HG02981 (cell line): ENCODE measurements around the gene ROMO1.
"Not testable (repeated sequence)": the region's sequence is repeated elsewhere in the genome, so short reads cannot be mapped to it uniquely, and the experiment has no call there.

ENCODE experiments used
- ATAC-seq: cut with Tn5 transposase; IDR thresholded peaks from one replicate; pipeline ENCODE4 v1.9.1; 2021; ENCODE audit warnings: mild to moderate bottlenecking, moderate library complexity; ENCODE audit not compliant: unreplicated experiment

The ROMO1 gene

DNA sequence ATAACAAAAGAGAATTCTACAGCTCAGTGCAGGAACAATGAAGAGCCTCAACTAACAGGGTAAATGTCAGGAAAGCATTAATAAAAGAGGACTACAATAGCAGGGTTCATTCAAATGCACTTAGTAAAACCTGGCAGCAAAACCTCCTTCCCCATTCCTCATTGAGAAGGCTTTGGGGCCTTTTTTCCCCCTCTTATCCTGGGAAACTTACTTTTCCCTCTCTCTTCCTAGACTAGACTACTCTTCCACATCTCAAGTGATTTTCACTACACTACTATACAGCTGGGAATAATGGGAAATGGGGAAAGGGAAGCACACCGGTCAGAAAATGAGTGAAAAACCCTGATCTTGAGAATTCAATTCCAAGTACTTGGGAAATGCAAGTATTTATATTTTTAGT, 10.1 kb downstream of the ROMO1 start:
- no peak for ATAC-seq

DNA sequence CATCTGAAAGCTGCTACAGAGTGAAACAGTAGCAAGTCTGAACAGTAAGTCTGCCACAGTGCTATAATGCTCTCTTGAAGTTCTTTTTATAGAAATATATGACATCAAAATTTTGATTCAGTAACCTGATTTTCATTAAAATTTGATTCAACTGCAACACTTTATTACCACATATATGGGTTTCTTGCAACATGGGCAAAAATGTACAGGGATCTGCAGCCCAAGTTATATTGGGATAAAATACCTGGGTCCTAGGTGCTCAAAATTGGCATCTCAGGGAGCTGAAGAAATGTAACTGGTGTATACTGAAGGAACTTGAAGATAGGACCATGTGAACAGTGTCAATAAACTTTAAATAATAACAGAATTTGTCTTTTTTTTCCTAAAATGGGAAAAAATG, 10.8 kb downstream of the ROMO1 start:
- no peak for ATAC-seq

DNA sequence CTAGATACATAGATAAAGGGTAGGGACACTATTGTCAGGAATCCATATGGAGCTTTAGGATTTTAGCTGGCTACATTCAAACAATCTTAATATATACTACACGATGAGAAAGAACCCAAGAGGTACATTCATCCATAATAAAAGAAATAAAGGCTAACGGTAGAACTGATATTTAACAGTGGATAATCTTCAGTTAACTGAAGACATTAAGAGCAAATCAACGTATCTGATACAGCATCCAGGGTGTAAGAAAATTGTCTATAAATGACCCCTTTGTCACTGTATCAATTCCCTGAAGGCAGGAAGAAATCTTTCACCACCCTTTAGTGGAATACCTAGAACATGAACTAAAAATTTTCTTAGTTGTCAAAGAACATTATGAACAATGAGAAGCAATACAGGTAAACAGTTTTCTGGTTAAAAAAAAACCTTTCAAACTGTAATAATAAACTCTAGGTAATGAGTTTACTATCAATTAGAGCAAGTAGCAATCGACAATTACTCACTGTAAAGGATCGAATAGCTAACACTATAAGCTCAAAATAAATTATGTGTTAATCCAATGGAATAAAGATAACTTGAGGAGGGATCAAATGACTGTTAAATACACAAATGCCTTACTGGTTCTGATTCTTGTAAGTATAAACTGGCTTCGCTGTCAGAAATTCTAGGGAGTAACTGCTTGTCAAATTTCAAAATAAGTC, 11.8 kb downstream of the ROMO1 start:
- no peak for ATAC-seq

DNA sequence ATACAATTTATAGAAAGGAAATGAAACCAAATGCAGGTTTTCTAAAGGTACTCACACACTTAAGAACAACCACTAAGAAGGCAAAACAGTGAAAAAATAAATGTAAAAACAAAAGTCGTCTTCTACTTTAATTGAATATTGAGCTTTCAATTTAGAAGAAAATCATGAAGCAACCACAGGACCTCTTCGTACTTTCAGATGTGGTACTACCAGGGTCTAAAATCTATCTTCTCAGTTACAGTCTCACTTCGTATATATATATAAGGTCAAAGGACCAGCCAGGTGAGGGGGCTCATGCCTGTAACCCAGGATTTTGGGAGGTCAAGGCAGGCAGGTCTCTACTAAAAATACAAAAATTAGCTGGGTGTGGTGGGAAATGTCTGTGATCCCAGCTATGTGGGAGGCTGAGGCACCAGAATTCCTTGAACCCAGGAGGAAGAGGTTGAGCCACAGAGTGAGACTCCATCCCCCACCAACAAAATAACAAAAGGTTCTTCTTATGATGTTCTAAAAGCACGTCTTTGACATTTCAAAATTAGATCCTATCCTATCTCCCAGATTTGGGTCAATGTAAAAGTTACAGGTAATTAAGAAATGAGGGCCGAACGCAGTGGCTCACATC, 12.5 kb downstream of the ROMO1 start:
- no peak for ATAC-seq

DNA sequence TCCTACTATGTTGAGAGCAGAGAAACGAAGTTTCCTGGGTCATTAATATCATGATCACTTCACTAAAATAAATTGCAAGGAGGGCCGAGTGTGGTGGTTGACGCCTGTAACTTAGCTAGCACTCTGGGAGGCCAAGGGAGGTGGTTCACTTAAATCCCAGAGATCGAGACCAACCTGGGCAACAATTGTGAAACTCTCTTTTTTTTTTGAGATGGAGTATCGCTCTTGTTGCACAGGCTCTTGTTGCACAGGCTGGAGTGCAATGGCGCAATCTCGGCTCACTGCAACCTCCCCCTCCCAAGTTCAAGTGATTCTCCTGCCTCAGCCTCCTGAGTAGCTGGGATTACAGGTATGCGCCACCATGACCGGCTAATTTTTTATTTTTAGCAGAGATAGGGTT, 13.9 kb downstream of the ROMO1 start:
- ATAC-seq: not testable (repeated sequence)

DNA sequence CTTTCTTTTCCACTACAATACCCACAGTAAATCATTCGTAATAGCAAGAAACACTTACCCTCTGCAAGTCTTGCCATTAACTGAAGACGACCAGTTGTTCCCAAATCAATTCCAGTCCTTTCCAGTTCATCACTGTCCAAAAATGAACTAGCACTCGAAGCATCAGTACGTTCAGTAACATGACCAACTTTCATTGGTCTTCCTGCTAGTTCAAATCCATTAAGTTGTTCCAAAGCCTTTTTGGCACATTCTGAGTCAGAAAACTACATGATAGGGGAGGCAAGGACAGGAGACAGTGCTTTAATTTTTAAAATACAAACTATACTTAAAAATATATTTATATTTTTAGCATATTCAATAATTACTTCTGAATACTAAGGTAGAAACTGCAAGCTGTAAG, 14.9 kb downstream of the ROMO1 start:
- no peak for ATAC-seq

DNA sequence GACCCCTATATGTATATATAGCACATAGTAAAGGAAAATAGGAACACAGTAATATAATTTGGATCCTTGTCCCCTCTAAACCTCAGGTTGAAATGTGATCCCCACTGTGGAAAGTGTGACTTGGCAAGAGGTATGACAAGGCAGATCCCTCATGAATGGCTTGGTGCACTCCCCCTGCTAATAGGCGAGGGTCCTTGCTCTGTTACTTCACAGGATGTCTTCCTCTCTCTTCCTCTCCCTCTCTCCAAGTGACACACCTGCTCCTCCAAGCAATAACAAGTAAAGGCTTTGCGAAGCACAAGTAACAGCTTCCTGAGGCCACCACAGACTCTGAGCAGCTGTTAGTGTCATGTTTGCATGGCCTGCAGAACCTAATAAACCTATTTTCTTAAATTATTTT, 16.4 kb downstream of the ROMO1 start:
- ATAC-seq: no peak

DNA sequence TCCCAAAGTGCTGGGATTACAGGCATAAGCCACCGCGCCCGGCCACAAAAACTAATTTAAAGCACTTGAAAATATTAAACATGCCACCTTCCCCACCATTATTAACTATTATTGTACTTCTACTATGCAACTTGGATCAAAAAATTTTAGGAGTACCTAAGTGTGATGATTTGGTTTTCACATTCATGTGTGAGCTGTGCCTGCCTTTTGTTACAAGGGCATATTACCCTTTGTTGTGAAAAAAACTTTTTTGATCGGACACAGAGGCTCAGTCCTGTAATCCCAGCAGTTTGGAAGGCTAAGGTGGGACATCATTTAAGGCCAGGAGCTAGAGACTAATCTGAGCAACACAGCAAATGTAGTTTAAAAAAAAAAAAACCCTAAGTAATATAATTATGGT, 17.1 kb downstream of the ROMO1 start:
- no peak for ATAC-seq

DNA sequence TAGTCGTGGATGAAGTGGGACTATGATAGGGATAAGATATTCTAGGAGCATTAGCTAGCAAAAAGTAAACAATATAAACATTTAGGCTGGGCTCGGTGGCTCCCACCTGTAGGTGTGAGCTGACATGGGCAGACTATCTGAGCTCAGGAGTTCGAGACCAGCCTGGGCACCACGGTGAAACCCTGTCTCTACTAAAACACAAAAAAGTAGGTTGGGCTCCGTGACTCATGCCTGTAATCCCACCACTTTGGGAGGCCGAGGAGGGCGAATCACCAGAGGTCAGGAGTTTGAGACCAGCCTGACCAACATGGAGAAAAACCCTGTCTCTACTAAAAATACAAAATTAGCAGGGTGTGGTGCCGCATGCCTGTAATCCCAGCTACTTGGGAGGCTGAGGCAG, 19.1 kb downstream of the ROMO1 start:
- ATAC-seq: not testable (repeated sequence)

DNA sequence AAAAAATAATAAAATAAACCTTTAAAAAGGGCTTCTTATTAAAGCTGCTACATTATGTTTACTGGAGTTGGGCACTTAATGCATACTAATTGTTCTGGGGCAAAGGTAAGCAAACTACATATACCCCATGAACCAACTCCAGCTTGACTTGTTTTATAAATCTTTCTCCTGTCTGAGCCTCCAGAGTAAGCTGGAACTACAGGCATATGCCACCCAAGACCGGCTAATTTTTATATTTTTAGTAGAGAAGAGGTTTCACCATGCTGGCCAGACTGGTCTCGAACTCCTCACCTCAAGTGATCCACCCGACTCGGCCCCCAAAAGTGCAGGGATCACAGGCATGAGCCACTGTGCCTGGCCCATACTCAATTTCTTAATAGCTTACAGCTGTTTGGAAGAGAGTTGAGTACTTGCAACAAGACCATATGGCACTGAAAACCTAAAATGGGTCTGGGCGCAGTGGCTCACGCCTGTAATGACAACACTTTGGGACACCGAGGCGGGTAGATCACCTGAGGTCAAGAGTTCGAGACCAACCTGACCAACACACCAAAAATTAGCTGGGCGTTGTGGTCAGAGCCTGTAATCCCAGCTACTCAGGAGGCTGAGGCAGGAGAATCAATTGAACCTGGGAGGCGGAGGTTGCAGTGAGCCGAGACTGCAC, 19.9 kb downstream of the ROMO1 start:
- ATAC-seq: no peak

DNA sequence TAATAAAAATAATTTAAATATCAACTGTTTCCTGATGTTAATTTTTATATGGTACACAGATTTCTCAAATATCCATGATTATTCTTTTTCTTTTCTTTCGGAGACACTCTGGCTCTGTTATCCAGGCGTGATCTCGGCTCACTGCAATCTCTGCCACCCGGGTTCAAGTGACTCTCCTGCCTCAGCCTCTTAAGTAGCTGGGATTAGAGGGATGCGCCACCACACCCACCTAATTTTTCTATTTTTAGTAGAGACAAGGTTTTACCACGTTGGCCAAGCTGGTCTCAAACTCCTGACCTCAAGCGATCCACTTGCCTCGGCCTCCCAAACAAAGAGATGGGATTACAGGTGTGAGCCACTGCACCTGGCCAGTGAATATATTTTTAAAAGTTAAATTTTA, 20.5 kb downstream of the ROMO1 start:
- no peak for ATAC-seq

DNA sequence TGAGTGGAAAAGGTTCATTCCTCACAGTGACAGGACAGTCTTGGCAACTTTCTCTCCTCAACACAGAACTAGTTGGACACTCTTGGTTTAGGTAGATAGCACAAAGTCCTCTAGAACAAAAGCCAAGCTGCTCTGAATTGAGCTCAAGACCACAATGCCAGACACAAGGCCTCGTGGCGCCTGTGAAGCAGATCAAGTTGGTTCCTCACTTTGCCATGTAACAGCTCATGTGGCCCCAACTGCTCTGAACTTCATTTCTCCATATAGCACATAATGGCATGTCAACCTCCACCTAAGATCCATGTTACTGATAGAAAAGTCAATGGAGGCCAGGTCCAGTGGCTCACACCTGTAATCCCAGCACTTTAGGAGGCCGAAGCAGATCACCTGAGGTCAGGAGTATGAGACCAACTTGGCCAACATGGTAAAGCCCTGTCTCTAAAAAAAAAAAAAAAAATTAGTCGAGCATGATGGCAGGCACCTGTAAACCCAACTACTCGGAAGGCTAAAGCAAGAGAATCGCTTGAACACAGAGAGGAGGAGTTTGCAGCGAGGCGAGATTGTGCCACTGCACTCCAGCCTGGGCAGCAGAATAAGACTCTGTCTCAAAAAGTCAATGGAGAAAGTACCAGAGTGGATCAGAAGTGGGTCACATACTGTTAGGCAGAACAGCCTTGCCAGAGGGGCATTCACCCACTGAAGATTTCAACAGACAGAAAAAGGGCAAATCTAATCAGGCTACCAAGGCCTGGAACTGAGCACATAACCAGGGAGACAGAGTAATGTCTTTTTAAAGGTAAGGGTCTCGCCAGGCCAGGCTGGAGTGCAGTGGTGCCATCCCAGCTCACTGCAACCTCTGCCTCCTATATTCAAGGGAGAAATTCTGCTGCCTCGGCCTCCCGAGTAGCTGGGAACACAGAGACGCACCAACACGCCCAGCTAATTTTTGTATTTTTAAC, 21.2 kb downstream of the ROMO1 start:
- no peak for ATAC-seq

DNA sequence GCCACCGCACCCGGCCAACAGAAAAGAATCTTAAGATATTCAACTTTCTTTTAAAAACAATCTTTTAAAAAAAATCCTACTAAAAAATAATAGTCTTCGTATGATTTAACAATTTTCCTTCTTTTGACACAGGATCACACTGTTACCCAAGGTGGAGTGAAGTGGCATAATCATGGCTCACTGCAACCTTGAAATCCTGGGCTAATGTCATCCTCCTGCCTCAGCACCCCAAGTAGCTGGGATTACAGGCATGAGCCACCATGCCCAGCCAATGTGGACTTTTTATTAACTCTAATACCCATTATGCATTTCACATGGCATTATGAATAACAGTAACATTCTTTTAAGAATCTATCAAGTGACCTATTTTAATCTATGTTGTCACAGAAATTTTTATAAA, 22.0 kb downstream of the ROMO1 start:
- ATAC-seq: no peak

DNA sequence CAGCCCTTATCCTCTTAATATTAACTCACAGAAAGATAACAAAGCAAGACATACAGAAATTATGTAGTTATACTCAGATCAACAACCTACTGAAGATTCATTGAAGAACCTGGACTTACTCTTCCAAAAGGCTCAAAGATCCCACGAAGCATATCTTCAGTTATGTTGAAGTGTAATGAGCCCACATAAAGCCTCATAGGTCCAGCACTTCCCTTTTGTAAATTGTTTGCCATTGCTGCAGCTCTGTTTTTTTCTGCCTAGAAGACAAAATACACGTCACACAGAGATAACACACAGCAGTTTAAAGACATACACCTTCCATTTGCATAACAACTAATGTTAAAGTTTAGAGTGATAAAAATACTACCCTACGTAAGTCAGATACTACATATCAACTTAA, 22.4 kb downstream of the ROMO1 start:
- ATAC-seq: no peak

DNA sequence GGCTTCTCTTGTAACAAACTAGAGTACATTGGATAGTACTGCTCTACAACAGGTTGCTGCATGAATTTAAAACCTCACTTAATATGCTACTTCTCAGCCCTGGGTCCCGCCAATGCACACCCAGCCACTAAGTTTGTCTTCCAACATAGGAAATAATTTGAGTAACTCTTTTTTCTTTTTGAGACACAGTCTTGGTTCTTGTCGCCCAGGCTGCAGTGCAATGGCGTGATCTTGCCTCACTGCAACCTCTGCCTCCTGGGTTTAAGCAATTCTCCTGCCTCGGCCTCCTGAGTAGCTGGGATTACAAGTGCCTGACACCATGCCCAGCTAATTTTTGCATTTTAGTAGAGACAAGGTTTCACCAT, 24.1 kb downstream of the ROMO1 start:
- ATAC-seq: not testable (repeated sequence)

DNA sequence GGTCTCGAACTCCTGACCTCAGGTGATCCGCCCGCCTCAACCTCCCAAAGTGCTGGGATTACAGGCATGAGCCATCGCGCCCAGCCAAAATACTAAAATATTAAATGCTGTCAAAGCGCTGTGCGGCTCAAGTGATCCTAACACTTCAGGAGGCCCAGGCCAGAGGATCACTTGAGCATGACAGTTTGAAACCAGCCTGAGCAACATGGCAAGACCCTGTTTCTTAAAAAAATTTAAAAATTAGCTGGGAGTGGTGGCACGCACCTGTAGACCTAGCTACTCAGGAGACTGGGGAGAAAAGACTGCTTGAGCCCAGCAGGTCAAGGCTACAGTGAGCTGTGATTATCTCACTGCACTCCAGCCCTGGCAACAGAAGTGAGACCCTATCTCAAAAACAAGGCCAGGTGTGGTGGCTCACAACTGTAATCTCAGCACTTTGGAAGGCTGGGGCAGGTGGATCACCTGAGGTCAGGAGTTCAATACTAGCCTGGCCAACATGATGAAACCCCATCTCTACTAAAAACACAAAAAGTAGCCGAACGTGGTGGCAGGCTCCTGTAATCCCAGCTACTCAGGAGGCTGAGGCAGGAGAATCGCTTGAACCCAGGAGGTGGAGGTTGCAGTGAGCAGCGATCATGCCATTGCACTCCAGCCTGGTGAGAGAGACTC, 24.6 kb downstream of the ROMO1 start:
- ATAC-seq: not testable (repeated sequence)

DNA sequence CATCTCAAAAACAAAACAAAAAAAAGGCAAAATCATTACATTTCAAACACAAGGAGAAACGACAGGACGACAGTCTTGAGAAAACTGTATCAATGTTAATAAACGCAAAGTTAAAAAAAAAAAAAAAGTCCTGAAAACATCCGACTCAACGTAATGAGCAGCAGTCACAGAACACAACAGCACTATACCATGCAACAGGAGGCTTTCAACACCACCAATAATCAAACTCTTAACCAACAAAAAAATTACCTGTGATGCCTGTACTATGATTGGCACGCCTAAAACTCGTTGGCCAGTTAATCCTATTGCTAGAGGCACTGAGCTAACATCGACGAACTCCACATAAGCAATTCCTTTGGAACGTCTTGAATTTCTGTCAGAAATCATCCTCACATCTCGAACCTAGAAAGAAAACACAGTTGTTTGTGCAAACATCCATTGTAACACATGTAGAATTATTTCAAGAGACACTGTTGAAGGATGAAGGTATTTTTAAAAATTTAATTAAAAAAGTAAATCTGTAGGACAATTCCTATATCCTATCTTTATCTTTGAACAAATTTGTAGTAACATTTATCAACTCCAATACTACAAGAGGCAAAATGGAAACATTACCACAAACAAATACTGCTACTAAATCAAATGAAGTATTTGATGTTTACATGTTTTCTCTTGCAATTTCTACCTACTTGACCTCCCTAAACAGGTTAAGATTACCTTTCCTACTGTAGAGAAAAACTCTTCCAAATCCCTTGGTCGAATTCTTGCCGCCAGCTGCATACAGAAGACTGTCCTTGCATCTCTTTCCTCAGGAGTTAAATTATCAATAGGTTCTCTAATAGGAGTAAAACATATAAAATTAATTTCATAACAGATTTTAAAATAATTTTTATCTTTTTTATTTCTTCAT, 25.4 kb downstream of the ROMO1 start:
- ATAC-seq: no peak

DNA sequence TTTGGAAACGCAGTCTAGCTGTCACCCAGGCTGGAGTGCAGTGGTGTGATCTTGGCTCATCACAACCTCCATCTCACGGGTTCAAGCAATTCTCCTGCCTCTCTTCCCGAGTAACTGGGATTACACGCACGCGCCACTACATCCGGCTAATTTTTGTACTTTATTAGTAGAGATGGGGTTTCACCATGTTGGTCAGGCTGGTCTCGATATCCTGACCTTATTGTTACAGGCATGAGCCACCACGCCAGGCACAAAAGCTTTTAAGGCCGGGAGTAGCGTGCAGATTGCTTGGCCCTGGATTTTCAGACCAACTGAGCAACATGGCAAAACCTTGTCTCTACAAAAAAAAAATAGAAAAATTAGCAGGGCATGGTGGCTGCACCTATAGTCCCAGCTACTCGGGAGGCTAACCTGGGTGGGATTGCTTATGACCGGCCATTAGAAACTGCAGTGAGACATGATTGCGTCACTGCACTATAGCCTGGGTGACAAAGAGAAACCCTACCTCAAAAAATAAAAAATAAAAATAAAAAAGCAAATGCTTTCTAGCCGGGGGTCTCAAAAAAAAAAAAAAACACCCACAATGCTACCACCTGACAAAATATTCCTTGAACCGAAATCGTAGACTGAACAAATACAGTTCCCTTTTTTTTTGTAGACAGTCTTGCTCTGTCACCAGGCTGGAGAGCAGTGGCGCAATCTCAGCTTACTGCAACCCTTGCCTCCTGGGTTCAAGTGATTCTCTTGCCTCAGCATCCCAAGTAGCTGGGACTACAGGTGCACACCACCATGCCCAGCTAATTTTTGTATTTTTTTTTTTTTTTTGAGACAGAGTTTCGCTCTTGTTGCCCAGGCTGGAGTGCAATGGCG, 27.9 kb downstream of the ROMO1 start:
- ATAC-seq: no peak
